GM12865 (cell line): ENCODE measurements around the gene XRCC1.
"Not testable (repeated sequence)": the region's sequence is repeated elsewhere in the genome, so short reads cannot be mapped to it uniquely, and the experiment has no call there.

ENCODE experiments used
- DNase-seq: peaks from one replicate; pipeline ENCODE4 v3.0.0; 2010; ENCODE audit warnings: low read depth
- H3K4me3 ChIP-seq: 2 replicates; pipeline ENCODE4 v1.5.1; 2011; ENCODE audit warnings: mild to moderate bottlenecking, low read depth, low read length, control low read depth
- TF ChIP-seq, protein P1 (sequence below): IDR thresholded peaks from 2 replicates; pipeline ENCODE4 v1.5.1; 2011; ENCODE audit warnings: low read length, control low read depth, low read depth, inconsistent platforms; ENCODE audit not compliant: insufficient read depth; ENCODE audit errors: missing control alignments

Gene XRCC1

DNA sequence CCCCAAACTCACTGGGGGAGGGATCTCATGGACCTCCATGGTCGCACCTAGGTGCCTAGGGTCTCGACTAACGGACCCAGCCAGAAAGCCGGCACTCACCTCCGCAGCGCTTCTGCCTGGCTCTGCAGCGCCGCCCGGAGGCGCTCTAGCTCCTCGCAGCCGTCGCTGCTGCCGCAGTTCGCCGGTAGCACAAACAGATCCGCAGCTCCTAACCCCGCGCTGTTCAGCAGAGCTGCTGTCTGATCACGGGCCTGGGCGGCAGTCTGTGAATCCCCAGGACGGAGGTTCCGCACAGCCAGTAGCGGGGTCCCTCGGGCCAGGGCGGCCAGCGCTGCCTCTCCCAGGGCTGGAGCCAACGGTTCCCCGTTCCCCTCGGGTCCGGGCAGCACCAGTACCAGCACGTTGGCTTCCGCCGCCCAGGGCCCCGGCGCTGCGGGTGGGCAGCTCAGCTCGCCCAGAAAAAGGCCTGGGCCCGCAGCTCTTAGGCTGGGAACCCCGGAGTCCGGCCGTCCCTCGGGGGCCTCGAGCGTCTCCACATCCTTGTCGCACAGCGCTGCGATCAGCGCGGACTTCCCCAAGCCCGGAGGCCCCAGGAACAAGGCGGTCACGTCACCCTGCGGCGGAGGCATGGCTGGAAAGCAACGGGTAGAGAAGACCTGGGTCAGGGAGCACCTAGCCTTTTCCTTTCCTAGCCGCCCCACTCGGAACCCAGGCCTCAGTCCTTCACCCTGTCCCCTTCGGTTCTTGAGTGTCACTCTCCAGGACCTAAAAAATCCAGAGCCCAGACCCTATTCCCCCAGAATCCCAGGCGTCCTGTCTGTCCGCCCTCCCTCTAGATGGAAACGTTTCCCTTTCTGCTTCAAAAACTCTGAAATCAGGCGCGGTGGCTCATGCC lies 19.6 kb upstream of the XRCC1 start:
- peak; percentile 86 for DNase-seq
- TF ChIP-seq, protein P1, sequence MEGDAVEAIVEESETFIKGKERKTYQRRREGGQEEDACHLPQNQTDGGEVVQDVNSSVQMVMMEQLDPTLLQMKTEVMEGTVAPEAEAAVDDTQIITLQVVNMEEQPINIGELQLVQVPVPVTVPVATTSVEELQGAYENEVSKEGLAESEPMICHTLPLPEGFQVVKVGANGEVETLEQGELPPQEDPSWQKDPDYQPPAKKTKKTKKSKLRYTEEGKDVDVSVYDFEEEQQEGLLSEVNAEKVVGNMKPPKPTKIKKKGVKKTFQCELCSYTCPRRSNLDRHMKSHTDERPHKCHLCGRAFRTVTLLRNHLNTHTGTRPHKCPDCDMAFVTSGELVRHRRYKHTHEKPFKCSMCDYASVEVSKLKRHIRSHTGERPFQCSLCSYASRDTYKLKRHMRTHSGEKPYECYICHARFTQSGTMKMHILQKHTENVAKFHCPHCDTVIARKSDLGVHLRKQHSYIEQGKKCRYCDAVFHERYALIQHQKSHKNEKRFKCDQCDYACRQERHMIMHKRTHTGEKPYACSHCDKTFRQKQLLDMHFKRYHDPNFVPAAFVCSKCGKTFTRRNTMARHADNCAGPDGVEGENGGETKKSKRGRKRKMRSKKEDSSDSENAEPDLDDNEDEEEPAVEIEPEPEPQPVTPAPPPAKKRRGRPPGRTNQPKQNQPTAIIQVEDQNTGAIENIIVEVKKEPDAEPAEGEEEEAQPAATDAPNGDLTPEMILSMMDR: peak; percentile 94
- H3K4me3 ChIP-seq: peak overlapping the region; percentile 78

DNA sequence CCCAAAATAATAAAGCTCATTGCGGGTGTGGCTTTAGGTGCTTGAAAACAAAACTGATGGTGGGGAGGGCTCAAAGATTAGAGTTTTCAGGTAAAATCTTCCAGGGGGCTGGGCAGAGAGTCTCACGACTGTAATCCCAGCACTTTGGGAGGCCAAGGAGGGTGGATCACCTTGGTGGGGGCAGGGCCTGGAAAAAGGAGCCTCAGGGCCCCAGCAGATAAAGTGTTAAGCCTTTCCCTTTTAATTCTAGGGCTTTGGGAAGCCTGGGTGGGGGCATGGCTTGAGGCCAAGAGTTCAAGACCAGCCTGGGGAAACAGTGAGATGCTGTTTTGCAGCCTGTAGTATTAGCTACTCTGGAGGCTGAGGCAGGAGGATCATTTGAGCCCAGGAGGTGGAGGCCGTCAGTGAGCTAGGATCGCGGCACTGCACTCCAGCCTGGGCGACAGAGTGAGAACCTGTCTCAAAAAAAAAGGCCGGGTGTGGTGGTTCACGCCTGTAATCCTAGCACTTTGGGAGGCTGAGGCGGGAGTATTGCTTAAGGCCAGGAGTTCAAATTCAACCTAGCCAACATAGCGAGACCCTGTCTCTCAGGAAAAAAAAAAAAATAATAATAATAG lies 18.9 kb upstream of the XRCC1 start:
- peak overlapping the region; percentile 78 for H3K4me3 ChIP-seq
- TF ChIP-seq, protein P1: no peak
- DNase-seq: no peak

DNA sequence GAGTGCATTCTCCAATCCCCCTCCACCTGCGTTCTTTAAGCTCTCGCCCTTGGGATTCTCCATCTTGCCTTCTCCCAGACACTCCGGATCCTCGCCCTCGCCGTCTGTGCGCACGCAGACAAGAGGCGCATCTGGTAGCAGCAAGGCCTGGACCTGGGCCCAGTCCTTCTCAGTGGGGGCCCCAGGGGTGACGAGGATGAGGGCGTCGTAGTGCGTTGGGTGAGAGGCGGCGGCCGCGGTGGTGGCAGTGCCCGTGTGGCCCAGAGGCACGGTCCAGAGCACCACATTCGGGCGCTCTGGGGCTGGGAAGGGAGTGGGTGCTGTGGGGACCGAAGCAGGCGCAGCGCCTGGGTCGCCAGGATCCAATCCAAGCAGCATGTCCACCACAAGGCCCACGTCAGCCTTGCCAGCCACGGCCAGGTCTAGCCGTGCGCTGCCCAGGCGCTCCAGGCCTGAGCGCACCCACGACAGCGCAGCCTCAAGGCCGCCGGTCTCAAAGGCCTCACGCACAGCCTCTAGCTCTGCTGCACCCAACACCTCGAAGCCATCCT lies 17.5 kb upstream of the XRCC1 start:
- H3K4me3 ChIP-seq: no peak overlapping the region
- TF ChIP-seq, protein P1: no peak
- DNase-seq: no peak

DNA sequence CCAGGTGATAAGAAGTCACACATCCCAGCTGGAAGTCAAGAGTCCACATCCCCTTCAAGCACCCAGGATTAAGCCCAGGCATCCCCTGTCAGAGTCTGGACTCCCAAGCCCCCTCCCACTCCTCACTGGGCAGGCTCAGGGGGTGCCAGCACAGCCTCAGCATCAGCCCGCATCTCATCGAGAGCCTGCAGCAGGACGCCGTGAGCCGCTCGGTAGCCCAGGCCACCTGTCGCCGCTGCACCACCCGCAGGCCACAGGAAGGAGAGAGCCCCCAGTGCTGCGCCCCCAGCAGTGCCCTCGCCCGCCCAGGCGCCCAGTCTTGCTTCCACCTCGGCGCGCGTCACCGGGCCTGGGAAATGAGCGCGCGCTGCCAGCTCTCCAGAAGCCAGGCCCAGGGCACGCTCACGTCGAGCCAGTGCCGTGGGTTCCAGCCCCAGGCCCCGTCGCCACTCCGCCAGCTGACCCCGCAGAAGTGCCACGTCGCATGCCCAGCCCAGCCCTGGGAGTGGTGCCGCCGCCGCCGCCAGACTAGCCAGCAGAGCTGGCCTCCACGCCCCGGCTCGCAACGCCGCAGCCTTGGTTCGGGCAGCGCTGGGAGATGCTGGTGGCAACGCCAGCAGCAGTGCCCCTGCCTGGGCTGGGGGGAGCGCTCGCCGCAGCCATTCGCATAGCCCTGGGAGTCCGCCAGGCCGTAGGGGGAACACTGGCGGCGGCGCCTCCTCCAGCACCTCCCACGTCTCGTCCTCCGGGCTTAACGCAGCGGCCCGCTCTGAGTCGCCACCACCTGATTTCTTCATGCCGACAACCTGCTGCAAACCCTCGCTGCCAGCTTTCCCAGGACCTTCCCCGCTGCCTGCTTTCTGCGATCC lies 16.8 kb upstream of the XRCC1 start:
- DNase-seq: no peak
- no peak overlapping the region for H3K4me3 ChIP-seq
- TF ChIP-seq, protein P1: no peak

DNA sequence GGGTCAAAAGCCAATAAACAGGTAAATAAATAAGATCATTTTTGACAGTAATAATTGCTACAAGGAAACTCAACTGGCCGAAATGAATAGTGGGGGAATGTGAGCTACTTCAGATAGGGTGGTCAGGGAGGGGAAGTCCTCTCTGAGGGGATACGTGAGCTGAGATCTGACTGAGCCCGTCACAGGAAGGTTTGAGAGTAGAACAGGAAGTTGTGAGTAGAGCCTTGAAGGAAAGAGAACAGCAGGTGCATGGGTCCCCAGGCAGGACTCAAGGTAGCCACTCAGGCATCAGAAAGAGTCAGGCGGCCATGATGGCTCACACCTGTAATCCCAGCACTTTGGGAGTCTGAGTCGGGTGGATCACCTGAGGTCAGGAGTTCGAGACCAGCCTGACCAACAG lies 14.4 kb upstream of the XRCC1 start:
- TF ChIP-seq, protein P1: no peak
- DNase-seq: peak; percentile 31
- no peak overlapping the region for H3K4me3 ChIP-seq

DNA sequence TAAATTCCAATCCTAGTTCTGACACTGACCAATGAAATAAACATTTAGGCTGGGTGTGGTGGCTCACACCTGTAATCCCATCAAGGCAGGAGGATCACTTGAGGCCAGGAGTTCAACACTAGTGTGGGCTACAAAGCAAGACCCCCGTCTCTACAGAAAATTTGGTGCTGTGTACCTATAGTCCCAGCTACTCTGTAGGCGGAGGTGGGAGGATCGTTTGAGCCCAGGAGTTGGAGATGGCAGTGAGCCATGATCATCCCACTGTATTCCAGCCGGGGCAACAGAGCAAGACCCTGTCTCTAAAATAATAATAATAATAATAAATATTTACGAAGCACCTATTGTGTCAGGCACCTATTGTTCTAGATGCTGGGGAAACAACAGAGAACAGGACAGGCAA lies 13.9 kb upstream of the XRCC1 start:
- no peak overlapping the region for H3K4me3 ChIP-seq
- DNase-seq: no peak
- TF ChIP-seq, protein P1: no peak

DNA sequence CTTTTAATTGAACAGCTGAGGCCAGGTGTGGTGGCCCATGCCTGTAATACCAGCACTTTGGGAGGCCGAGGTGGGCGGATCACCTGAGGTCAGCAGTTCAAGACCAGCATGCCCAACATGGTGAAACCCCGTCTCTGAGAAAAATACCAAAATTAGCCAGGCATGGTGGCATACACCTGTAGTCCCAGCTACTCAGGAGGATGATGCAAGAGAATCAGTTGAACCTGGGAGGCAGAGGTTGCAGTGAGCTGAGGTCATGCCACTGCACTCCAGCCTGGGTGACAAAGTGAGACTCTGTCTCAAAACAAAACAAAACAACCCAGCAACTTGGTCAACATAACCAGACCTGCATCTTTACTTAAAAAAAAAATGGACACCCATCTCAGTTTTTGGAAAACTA lies 11.7 kb upstream of the XRCC1 start:
- DNase-seq, H3K4me3 ChIP-seq: not testable (repeated sequence)
